Activated CD8-positive, alpha-beta T cell treated with anti-CD3 and anti-CD28 coated beads, Interleukin-2, amount 10 ng/mL, durations not matched to agents 7 days and 5 days (primary cell): ENCODE measurements around the gene CEACAM16. TPM values are rescaled to one million over a fixed set of nuclear protein-coding genes. Genes with fewer than 3 reads are reported as not detected.
"Not testable (repeated sequence)": the region's sequence is repeated elsewhere in the genome, so short reads cannot be mapped to it uniquely, and the experiment has no call there.

Source experiments
- ATAC-seq: fragments of 150-1000 bp; cut with Tn5 transposase; one replicate; pipeline ENCODE4 v1.10.0; 2021; ENCODE audit warnings: moderate library complexity
- CTCF ChIA-PET: fragments of 350-600 bp; sonication (Branson Sonifier 250); formaldehyde crosslinking; loops from one replicate; lab custom pipeline; 2021; ENCODE audit warnings: antibody characterized with exemption; lab: Charles Lee
- POLR2A ChIA-PET: fragments of 350-600 bp; sonication (Branson Sonifier 250); formaldehyde crosslinking; loops from one replicate; lab custom pipeline; 2021; ENCODE audit warnings: antibody characterized with exemption; lab: Charles Lee
- DNase-seq: peaks from one replicate; pipeline ENCODE4 v3.0.0-alpha.2; 2020
- H3K27ac Mint-ChIP-seq: one replicate; pipeline ENCODE4 v1.8.0; 2021; ENCODE audit warnings: mild to moderate bottlenecking, mixed read lengths
- H3K27me3 Mint-ChIP-seq: one replicate; pipeline ENCODE4 v1.8.0; 2021; ENCODE audit warnings: low read depth, mixed read lengths
- H3K36me3 Mint-ChIP-seq: one replicate; pipeline ENCODE4 v1.8.0; 2021; ENCODE audit warnings: low read depth, mixed read lengths
- H3K4me1 Mint-ChIP-seq: one replicate; pipeline ENCODE4 v1.8.0; 2021; ENCODE audit warnings: low read depth, mixed read lengths
- H3K4me3 Mint-ChIP-seq: one replicate; pipeline ENCODE4 v1.8.0; 2021; ENCODE audit warnings: mild to moderate bottlenecking, mixed read lengths
- H3K9me3 Mint-ChIP-seq: one replicate; pipeline ENCODE4 v1.8.0; 2022; ENCODE audit warnings: mixed read lengths; ENCODE audit not compliant: insufficient read depth
- total RNA-seq, 2 experiments: library from RNA; stranded (reverse); gene quantifications; one replicate each; pipeline ENCODE4 v1.2.3, GENCODE V29; 2021

Gene CEACAM16
- total RNA-seq, 2 experiments from 2014 or later: not detected

DNA sequence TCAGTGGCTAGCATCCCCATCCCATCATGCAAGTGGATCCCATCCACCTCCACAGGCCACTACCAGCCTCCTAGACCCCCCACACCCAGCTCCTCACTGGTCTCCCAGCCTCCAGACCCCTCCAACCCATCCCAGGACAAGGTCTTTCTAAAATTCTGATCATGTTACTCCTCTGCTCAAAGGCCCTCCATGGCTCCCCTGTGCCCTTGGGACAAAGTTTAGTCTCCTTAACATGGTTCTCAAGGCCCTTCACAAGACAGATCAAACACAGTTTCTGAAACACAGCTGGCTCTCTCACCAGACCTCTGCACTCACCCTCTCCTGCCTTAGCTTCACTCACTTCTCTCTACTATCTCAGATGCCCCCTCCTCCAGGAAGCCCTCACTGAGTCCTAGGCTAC lies 18.4 kb upstream of the CEACAM16 start:
- no peak overlapping the region for H3K27ac Mint-ChIP-seq
- ChIA-PET POLR2A (no interaction called here), CTCF (interaction anchor here (1.1 to 1.3 kb wide), 3 partner anchors 9 to 43 kb away, joined by 3 to 4 read pairs (median 3); no protein-coding TSS in a partner anchor)
- peaks cover 6% of the 10 kb centered on the region for H3K4me1 Mint-ChIP-seq
- no peaks in the 10 kb centered on the region for H3K27me3 Mint-ChIP-seq
- H3K4me3 Mint-ChIP-seq: no peak overlapping the region
- DNase-seq (no peak), ATAC-seq (no peak)
- H3K9me3 Mint-ChIP-seq: no peaks in the 10 kb centered on the region
- no peaks in the 10 kb centered on the region for H3K36me3 Mint-ChIP-seq

DNA sequence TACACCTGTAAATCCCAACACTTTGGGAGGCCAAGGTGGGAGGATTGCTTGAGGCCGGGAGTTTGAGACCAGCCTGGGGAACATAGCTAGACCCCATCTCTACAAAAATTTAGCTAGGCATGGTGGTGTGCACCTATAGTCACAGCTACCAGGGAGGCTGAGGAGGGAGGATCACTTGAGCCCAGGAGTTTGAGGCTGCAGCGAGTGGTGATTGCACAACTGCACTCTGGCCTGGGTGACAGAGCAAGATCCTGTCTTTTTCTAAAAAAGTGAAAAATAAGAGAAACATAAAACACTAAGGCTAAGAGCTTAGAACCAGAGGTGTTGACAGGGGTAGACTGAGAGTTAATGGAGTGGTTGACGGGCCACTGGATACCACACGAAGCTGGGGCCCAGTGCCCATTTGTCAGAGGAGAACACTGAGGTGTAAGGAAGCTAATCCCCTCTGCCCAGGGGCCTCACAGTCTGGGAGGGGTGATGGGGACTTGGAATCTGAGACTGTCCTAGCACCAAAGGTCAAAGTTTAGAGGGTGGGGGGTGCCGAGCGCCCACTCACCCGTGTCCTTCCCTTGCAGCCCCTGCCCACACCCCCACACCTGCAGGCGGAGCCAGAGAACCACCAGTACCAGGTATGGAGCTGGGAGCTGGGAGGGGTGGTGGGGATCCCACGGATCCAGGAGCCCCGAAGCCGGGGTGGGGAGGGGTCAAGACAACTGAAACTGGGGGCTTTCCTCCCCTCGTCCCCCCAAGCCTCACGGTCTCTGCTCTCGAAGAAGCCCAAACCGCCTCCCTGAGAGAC lies 16.8 kb upstream of the CEACAM16 start:
- no peaks in the 10 kb centered on the region for H3K36me3 Mint-ChIP-seq
- H3K4me3 Mint-ChIP-seq: no peak overlapping the region
- no peak overlapping the region for H3K27ac Mint-ChIP-seq
- ATAC-seq (no peak), DNase-seq (no peak)
- H3K27me3 Mint-ChIP-seq: peaks cover 7% of the 10 kb centered on the region
- H3K9me3 Mint-ChIP-seq: no peaks in the 10 kb centered on the region
- CTCF ChIA-PET: interaction anchor here (1.5 to 1.6 kb wide), 2 partner anchors 42 to 91 kb away, joined by 3 to 9 read pairs; no protein-coding TSS in a partner anchor
- H3K4me1 Mint-ChIP-seq: peaks cover 6% of the 10 kb centered on the region
- POLR2A ChIA-PET: no interaction called here

DNA sequence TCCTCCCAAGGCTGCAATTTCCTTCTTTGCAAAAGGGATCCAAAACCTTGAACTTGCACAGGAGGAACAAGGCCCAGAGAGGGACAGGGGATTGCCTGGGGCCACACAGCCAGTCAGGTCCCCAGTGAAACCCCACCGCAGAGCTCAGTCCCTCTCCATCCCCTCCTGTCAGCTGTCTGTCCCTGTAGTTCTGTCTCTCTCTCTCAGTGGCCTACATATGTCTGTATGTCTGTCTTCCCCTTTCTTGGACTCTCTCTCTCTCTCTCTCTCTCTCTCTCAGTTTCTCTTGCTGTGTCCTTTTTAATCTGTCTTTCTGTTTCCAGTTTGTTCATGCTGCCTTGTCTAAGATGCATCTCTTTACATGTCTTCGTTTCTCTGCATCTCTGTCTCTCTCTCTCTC lies 16.1 kb upstream of the CEACAM16 start:
- no peak for ATAC-seq
- H3K36me3 Mint-ChIP-seq: no peaks in the 10 kb centered on the region
- CTCF ChIA-PET: interaction anchor here (1.5 to 1.6 kb wide), 2 partner anchors 41 to 91 kb away, joined by 3 to 9 read pairs; no protein-coding TSS in a partner anchor
- H3K9me3 Mint-ChIP-seq: no peaks in the 10 kb centered on the region
- no peak for DNase-seq
- peaks cover 10% of the 10 kb centered on the region for H3K27me3 Mint-ChIP-seq
- peak overlapping the region; percentile 7 for H3K27ac Mint-ChIP-seq
- POLR2A ChIA-PET: no interaction called here
- H3K4me1 Mint-ChIP-seq: peaks cover 6% of the 10 kb centered on the region
- H3K4me3 Mint-ChIP-seq: no peak overlapping the region

DNA sequence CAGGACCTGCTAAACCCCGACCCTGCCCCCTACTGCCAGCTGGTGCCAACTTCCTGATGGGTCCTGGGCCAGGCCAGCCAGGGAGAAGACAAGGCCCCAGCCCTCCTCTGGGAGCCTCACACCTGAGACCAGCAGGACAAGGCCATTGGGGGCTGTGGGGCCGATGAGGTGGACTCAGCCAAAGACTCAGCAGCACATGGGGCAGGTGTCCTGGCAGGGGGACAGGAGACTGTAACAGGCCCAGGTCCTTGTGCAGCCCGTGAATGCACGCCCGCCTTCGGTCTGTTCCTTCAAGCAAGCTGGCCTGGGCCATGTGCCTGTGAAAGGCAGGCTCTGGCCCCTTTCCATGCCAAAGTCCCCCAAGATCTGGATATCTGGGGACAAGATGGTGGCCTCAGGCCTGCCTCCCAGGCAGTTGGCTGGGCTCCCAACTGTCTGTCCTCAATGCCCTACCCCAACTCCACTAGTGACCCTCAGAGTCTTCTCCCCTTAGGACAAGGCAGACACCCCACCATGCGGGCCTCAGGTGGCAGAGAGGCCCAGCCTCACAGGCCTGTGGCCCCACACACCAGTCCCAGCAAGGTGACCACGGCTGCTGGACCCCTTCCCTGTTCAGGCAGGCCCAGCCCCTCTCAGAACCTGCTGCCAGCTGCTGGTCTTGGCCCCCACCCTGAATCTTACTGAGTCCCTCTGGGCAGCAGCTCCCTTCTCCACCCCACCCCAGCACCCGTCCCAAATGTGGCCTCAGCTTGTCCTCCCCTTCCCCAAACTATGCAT lies 15.3 kb upstream of the CEACAM16 start:
- Mint-ChIP-seq H3K4me3 (no peak overlapping the region), H3K27me3 (peaks cover 13% of the 10 kb centered on the region), H3K36me3 (no peaks in the 10 kb centered on the region), H3K27ac (no peak overlapping the region), H3K4me1 (peaks cover 6% of the 10 kb centered on the region), H3K9me3 (no peaks in the 10 kb centered on the region)
- ChIA-PET POLR2A (no interaction called here), CTCF (interaction anchor here (1.0 to 1.6 kb wide), 3 partner anchors 41 to 90 kb away, joined by 3 to 9 read pairs (median 3); no protein-coding TSS in a partner anchor)
- ATAC-seq: no peak
- no peak for DNase-seq

DNA sequence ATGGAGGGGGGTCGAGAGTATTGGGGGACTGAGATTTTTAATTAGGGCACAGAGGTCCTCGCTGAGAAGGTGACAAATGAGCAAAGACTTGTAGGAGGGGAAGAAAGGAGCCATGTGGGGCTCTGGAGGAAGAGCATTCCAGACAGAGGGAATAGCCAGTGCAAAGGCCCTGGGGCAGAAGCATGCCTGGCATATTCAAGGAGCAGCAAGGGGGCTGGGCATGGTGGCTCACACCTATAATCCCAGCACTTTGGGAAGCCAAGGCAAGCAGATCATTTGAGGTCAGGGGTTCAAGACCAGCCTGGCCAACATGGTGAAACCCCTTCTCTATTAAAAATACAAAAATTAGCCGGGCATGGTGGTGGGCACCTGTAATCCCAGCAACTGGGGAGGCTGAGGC lies 14.6 kb upstream of the CEACAM16 start:
- Mint-ChIP-seq H3K27me3 (peaks cover 14% of the 10 kb centered on the region), H3K4me1 (peaks cover 12% of the 10 kb centered on the region)
- DNase-seq, H3K4me3 Mint-ChIP-seq, POLR2A ChIA-PET, ATAC-seq, H3K36me3 Mint-ChIP-seq, CTCF ChIA-PET, H3K27ac Mint-ChIP-seq, H3K9me3 Mint-ChIP-seq: not testable (repeated sequence)

DNA sequence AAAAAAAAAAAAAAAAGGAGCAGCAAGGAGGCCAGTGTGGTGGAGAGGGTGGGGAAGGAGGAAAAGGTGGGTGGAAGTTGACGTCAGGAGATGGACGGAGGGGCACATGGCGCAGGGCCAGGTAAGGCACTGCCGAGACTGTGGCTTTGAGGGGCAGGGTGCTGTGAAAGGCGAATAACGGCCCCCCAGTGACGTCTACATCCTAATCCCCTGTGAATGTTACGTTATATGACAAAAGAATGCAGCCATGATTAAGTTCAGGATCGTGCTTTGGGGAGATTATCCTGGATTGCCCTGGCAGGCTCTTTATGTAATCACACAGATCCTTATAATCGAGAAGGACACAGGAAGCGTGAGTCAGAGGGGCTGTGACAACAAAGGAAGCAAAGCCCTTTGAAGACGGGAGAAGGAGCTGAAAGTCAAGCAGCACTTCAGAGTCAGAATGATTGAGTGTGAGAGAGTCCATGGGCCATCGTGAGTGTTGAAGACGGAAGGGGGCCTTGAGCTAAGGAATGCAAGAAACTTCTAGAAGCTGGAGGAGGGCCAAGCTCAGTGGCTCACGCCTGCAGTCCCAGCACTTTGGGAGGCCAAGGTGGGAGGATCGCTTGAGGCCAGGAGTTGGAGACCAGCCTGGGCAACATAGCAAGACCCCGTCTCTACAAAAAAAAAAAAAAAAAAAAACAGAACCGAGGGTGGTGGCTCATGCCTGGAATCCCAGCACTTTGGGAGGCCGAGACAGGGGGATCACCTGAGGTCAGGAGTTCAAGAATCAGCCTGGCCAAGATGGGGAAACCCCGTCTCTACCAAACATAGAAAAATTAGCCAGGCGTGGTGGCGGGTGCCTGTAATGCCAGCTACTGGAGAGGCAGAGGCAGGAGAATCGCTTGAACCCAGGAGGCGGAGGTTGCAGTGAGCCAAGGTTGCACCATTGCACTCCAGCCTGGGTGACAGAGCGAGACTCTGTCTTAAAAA lies 13.8 kb upstream of the CEACAM16 start:
- ChIA-PET POLR2A (no interaction called here), CTCF (interaction anchor here (1.0 to 1.1 kb wide), 2 partner anchors 39 to 87 kb away, joined by 4 to 8 read pairs; no protein-coding TSS in a partner anchor)
- H3K4me3 Mint-ChIP-seq: no peak overlapping the region
- peak overlapping the region; percentile 1 for H3K27ac Mint-ChIP-seq
- H3K36me3 Mint-ChIP-seq: no peaks in the 10 kb centered on the region
- ATAC-seq: peak; percentile 49
- H3K4me1 Mint-ChIP-seq: peaks cover 19% of the 10 kb centered on the region
- DNase-seq: peak; percentile 41
- H3K27me3 Mint-ChIP-seq: peaks cover 14% of the 10 kb centered on the region
- no peaks in the 10 kb centered on the region for H3K9me3 Mint-ChIP-seq

DNA sequence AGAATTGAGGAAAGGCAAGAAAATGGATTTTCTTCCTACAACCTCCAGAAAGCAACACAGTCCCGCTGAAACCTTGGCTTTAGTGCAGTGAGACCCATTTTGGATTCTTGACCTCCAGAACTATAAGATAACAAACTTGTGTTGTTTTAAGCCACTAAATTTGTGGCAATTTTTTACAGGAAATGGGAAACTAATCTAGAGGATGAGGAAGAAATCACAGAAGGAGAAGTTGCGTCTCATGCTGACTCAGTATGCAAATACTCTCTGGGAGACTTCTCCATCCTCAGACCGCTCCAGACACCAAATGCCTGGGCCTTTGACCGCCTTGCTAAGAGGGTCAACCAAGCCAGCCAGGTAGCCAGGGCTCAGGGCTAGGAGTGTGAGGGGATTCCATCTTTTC lies 13.1 kb upstream of the CEACAM16 start:
- peaks cover 19% of the 10 kb centered on the region for H3K4me1 Mint-ChIP-seq
- CTCF ChIA-PET: interaction anchor here (1.1 to 1.3 kb wide), 2 partner anchors 38 to 85 kb away, joined by 5 to 8 read pairs; no protein-coding TSS in a partner anchor
- no peaks in the 10 kb centered on the region for H3K36me3 Mint-ChIP-seq
- H3K27me3 Mint-ChIP-seq: peaks cover 14% of the 10 kb centered on the region
- H3K4me3 Mint-ChIP-seq: no peak overlapping the region
- no peaks in the 10 kb centered on the region for H3K9me3 Mint-ChIP-seq
- ATAC-seq: no peak
- no peak overlapping the region for H3K27ac Mint-ChIP-seq
- DNase-seq: no peak
- POLR2A ChIA-PET: no interaction called here

DNA sequence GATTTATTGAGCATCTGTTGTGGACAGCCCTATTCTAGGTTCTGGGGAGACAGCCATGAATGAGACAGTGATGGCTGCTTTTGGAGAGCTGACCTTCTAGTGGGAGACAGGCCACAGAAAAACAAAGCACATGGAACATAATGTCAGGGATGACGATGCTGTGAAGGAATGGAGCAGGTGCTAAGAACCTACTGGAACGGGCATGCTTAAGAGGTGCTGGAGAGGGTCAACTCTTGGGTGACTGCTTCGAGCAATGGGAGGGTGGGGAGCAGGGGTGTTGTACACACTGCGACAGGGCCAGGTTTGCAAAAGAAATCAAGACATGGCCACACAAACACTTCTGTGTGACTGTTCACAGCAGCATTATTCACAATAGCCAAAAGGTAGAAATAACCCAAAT lies 12.1 kb upstream of the CEACAM16 start:
- Mint-ChIP-seq H3K4me1 (peaks cover 25% of the 10 kb centered on the region), H3K4me3 (no peak overlapping the region), H3K27me3 (peaks cover 14% of the 10 kb centered on the region), H3K27ac (no peak overlapping the region), H3K36me3 (no peaks in the 10 kb centered on the region), H3K9me3 (no peaks in the 10 kb centered on the region)
- ChIA-PET POLR2A (no interaction called here), CTCF (interaction anchor here (1.3 to 12.1 kb wide), 2 partner anchors 35 to 84 kb away, joined by 5 to 133 read pairs; no protein-coding TSS in a partner anchor)
- ATAC-seq: no peak
- no peak for DNase-seq

DNA sequence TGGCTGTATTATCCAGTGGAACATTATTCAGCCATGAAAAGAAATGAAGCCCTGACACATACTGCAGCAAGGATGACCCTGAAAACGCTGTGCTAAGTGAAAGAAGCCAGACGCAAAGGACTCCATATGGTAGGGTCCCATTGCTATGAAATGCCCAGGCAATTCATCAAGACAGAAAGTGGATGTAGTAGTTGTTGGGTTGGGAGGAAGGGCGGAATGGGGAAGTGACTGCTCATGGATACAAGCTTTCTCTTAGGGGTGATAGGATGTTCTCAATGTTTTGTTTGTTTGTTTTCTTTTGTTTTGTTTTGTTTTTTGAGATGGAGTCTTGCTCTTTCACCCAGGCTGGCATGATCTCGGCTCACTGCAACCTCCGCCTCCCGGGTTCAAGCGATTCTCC lies 11.1 kb upstream of the CEACAM16 start:
- POLR2A ChIA-PET: no interaction called here
- ATAC-seq (no peak), DNase-seq (no peak)
- Mint-ChIP-seq H3K9me3 (no peaks in the 10 kb centered on the region), H3K27me3 (peaks cover 17% of the 10 kb centered on the region), H3K4me3 (no peak overlapping the region), H3K36me3 (no peaks in the 10 kb centered on the region), H3K27ac (no peak overlapping the region), H3K4me1 (peaks cover 35% of the 10 kb centered on the region)
- CTCF ChIA-PET: interaction anchor here (0.6 to 12.1 kb wide), 6 partner anchors 28 to 111 kb away, joined by 3 to 149 read pairs (median 4); no protein-coding TSS in a partner anchor

DNA sequence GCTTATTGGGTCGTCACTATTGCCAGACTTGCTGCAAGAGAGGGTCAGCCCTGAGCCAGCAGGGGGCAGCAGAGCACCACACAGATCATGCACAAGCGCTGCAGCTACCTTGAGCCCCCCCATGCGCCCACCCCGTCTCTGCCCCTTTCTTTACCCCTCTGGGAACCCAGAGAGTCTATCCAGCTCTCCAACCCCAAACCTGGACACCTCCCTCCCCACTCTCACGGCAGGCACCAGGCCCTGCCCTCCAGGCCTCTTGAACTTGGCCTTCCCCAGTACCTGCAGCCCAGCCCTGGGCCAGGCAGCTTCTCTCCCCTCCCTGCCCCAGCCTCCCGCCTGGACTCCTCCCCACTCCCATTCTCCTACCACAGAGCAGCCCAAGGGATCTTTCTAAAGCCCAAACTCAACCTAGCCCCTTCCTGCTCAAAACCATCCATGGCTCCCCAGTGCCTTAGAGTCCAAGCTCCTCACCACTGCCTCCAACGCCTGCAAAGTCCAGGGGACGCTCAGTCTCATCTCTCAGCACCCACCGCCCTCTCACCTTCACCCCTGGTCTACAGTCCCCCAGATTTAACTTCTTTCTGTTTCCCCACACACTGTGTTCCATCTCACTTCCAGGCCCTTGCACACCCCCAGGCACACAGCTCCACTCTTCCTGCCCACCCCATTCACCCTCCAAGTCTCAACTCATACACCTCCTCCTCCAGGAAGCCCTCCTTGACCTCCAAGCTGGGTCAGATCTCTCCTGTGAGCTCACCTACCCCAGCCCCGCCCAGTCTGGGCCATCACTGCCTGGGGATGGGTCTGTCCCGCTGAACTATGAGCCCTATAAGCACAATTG lies 9.4 kb upstream of the CEACAM16 start:
- Mint-ChIP-seq H3K9me3 (no peaks in the 10 kb centered on the region), H3K4me1 (peaks cover 39% of the 10 kb centered on the region), H3K36me3 (no peaks in the 10 kb centered on the region), H3K4me3 (no peak overlapping the region), H3K27me3 (peaks cover 22% of the 10 kb centered on the region), H3K27ac (peak overlapping the region; percentile 55)
- ChIA-PET POLR2A (interaction anchor here (0.5 kb wide), 1 partner anchor 32 kb away, joined by 3 read pairs; no protein-coding TSS in a partner anchor), CTCF (interaction anchor here (0.6 to 12.1 kb wide), 12 partner anchors 8 to 156 kb away, joined by 3 to 149 read pairs (median 4); partner anchors contain the start of genes NECTIN2 and PVR)
- ATAC-seq (peak; percentile 68), DNase-seq (peak; percentile 85)
